ENCODE results near the gene GYPA.
"Not testable (repeated sequence)": the region's sequence is repeated elsewhere in the genome, so short reads cannot be mapped to it uniquely, and the experiment has no call there.

GYPA gene

GRCh38 chr4:144140594-144141295 lies at the start of gene GYPA:
GYPA (minus strand) TSS chr4:144140718; CDS start chr4:144140635, 83 bp downstream.
- DNase-seq = not testable (repeated sequence)

GRCh38 chr4:144190009-144190408 lies 49.5 kb upstream of the GYPA start:
- DNase-seq = no peak

- no peak for DNase-seq
These were observed 48.6 kb upstream of the GYPA start for GRCh38 chr4:144189121-144189520.

- no peak for DNase-seq
These were observed 44.6 kb upstream of the GYPA start for GRCh38 chr4:144185086-144185485.

- DNase-seq = no peak
These were observed 42.6 kb upstream of the GYPA start for GRCh38 chr4:144183165-144183564.

- DNase-seq = no peak
These were observed 40.9 kb upstream of the GYPA start for GRCh38 chr4:144181391-144181790.

- DNase-seq = no peak
These were observed 38.7 kb upstream of the GYPA start for GRCh38 chr4:144179152-144179739.

- DNase-seq = no peak
These were observed 37.9 kb upstream of the GYPA start for GRCh38 chr4:144178414-144178813.

- DNase-seq = no peak
These were observed 36.0 kb upstream of the GYPA start for GRCh38 chr4:144176476-144176875.

GRCh38 chr4:144174401-144175067 lies 34.0 kb upstream of the GYPA start:
- DNase-seq = no peak

- no peak for DNase-seq
These were observed 31.2 kb upstream of the GYPA start for GRCh38 chr4:144171697-144172096.

- no peak for DNase-seq
These were observed 28.7 kb upstream of the GYPA start for GRCh38 chr4:144169211-144169610.

- no peak for DNase-seq
These were observed 13.5 kb upstream of the GYPA start for GRCh38 chr4:144154044-144154443.

GRCh38 chr4:144142690-144143326 lies 2.3 kb upstream of the GYPA start:
- DNase-seq = not testable (repeated sequence)

- no peak for DNase-seq
These were observed 975 bp upstream of the GYPA start for GRCh38 chr4:144141493-144141892.

- not testable (repeated sequence) for DNase-seq
These were observed 527 bp downstream of the GYPA start for GRCh38 chr4:144139991-144140390.

- DNase-seq = not testable (repeated sequence)
These were observed 971 bp downstream of the GYPA start for GRCh38 chr4:144139547-144139946.

- not testable (repeated sequence) for DNase-seq
These were observed 2.3 kb downstream of the GYPA start for GRCh38 chr4:144138239-144138638.

- DNase-seq = not testable (repeated sequence)
These were observed 3.2 kb downstream of the GYPA start for GRCh38 chr4:144137137-144137931.

GRCh38 chr4:144136189-144136588 lies 4.3 kb downstream of the GYPA start:
- DNase-seq = not testable (repeated sequence)

- DNase-seq = not testable (repeated sequence)
These were observed 10.4 kb downstream of the GYPA start for GRCh38 chr4:144130167-144130566.

GRCh38 chr4:144129336-144129875 lies 11.1 kb downstream of the GYPA start:
- DNase-seq = not testable (repeated sequence)
